NCI-H2029 (cell line): ENCODE data around the gene TMPRSS2.

Source experiments
- DNase-seq: peaks from one replicate; lab custom pipeline; 2025; lab: John Stamatoyannopoulos, UW

The TMPRSS2 gene

GRCh38 chr21:41509733-41510132 lies 1.8 kb upstream of the TMPRSS2 start:
- no peak for DNase-seq

GRCh38 chr21:41509145-41509496 lies 1.2 kb upstream of the TMPRSS2 start:
- no peak for DNase-seq

GRCh38 chr21:41508415-41509144 lies 622 bp upstream of the TMPRSS2 start:
- DNase-seq, result no peak

GRCh38 chr21:41506611-41507520 lies 1.1 kb downstream of the TMPRSS2 start:
- DNase-seq, result no peak

- DNase-seq, result no peak
Observed at GRCh38 chr21:41506005-41506594, 1.9 kb downstream of the TMPRSS2 start.

GRCh38 chr21:41504030-41504429 lies 3.9 kb downstream of the TMPRSS2 start:
- DNase-seq, result no peak

- no peak for DNase-seq
Observed at GRCh38 chr21:41503331-41503730, 4.6 kb downstream of the TMPRSS2 start.

GRCh38 chr21:41501919-41502318 lies 6.0 kb downstream of the TMPRSS2 start:
- DNase-seq, result peak; percentile 79

GRCh38 chr21:41500931-41501381 lies 7.0 kb downstream of the TMPRSS2 start:
- peak; percentile 82 for DNase-seq

GRCh38 chr21:41500363-41500762 lies 7.6 kb downstream of the TMPRSS2 start:
- DNase-seq, result no peak

- no peak for DNase-seq
Observed at GRCh38 chr21:41499920-41500319, 8.0 kb downstream of the TMPRSS2 start.

GRCh38 chr21:41497788-41498187 lies 10.2 kb downstream of the TMPRSS2 start:
- DNase-seq, result no peak

- DNase-seq, result no peak
Observed at GRCh38 chr21:41497008-41497407, 10.9 kb downstream of the TMPRSS2 start.

- DNase-seq, result no peak
Observed at GRCh38 chr21:41494242-41494641, 13.7 kb downstream of the TMPRSS2 start.

GRCh38 chr21:41491412-41491811 lies 16.5 kb downstream of the TMPRSS2 start:
- no peak for DNase-seq

- no peak for DNase-seq
Observed at GRCh38 chr21:41490330-41490729, 17.6 kb downstream of the TMPRSS2 start.

GRCh38 chr21:41489329-41489728 lies 18.6 kb downstream of the TMPRSS2 start:
- DNase-seq, result no peak

GRCh38 chr21:41488080-41488479 lies 19.9 kb downstream of the TMPRSS2 start:
- no peak for DNase-seq

GRCh38 chr21:41487082-41487481 lies 20.9 kb downstream of the TMPRSS2 start:
- DNase-seq, result no peak

GRCh38 chr21:41483973-41484372 lies 24.0 kb downstream of the TMPRSS2 start:
- DNase-seq, result no peak

- no peak for DNase-seq
Observed at GRCh38 chr21:41483415-41483814, 24.5 kb downstream of the TMPRSS2 start.

GRCh38 chr21:41482980-41483379 lies 25.0 kb downstream of the TMPRSS2 start:
- no peak for DNase-seq

- DNase-seq, result peak; percentile 56
Observed at GRCh38 chr21:41482301-41482700, 25.7 kb downstream of the TMPRSS2 start.
